Stimulated activated CD8-positive, alpha-beta memory T cell treated with anti-CD3 and anti-CD28 coated beads, Interleukin-4, amount 100 ng/mL, for 48 hours (primary cell): ENCODE data around the gene GNAQ.
"Not testable (repeated sequence)": the region's sequence is repeated elsewhere in the genome, so short reads cannot be mapped to it uniquely, and the experiment has no call there.

Source experiments
- DNase-seq: peaks from one replicate; pipeline ENCODE4 v3.0.0-alpha.2; 2020

Gene GNAQ

GRCh38 chr9:77898864-77899263 is 132.7 kb downstream of the GNAQ start:
- no peak for DNase-seq

GRCh38 chr9:77896938-77897667 is 134.5 kb downstream of the GNAQ start:
- DNase-seq, result no peak

GRCh38 chr9:77896269-77896937 is 135.2 kb downstream of the GNAQ start:
- no peak for DNase-seq

- no peak for DNase-seq
These were observed 137.9 kb downstream of the GNAQ start for GRCh38 chr9:77893706-77894105.

- DNase-seq, result no peak
These were observed 138.6 kb downstream of the GNAQ start for GRCh38 chr9:77892955-77893514.

- DNase-seq, result no peak
These were observed 139.4 kb downstream of the GNAQ start for GRCh38 chr9:77892171-77892570.

GRCh38 chr9:77891128-77891800 is 140.3 kb downstream of the GNAQ start:
- DNase-seq, result no peak

- no peak for DNase-seq
These were observed 143.9 kb downstream of the GNAQ start for GRCh38 chr9:77887662-77888061.

- DNase-seq, result no peak
These were observed 146.4 kb downstream of the GNAQ start for GRCh38 chr9:77885104-77885672.

GRCh38 chr9:77883846-77884771 is 147.5 kb downstream of the GNAQ start:
- DNase-seq, result no peak

GRCh38 chr9:77883133-77883532 is 148.5 kb downstream of the GNAQ start:
- no peak for DNase-seq

- DNase-seq, result no peak
These were observed 149.3 kb downstream of the GNAQ start for GRCh38 chr9:77882294-77882693.

- not testable (repeated sequence) for DNase-seq
These were observed 150.0 kb downstream of the GNAQ start for GRCh38 chr9:77881634-77882033.

- no peak for DNase-seq
These were observed 150.5 kb downstream of the GNAQ start for GRCh38 chr9:77881111-77881510.

GRCh38 chr9:77879437-77879943 is 152.1 kb downstream of the GNAQ start:
- no peak for DNase-seq

- not testable (repeated sequence) for DNase-seq
These were observed 152.8 kb downstream of the GNAQ start for GRCh38 chr9:77878793-77879192.

- no peak for DNase-seq
These were observed 153.6 kb downstream of the GNAQ start for GRCh38 chr9:77877976-77878375.

- DNase-seq, result no peak
These were observed 155.0 kb downstream of the GNAQ start for GRCh38 chr9:77876590-77876989.

GRCh38 chr9:77876091-77876490 is 155.5 kb downstream of the GNAQ start:
- no peak for DNase-seq

GRCh38 chr9:77872863-77873262 is 158.7 kb downstream of the GNAQ start:
- no peak for DNase-seq

GRCh38 chr9:77872177-77872576 is 159.4 kb downstream of the GNAQ start:
- DNase-seq, result no peak

- no peak for DNase-seq
These were observed 160.1 kb downstream of the GNAQ start for GRCh38 chr9:77871483-77871882.
